T-helper 1 cell treated with Interleukin-12 subunit alpha and Interleukin-12 subunit beta and Interleukin-4 antibody, amounts not matched to agents 30 μg/mL and 1 μg/mL, for 36 hours (primary cell): Measurements from ENCODE around the gene RETSAT.
"Not testable (repeated sequence)": the region's sequence is repeated elsewhere in the genome, so short reads cannot be mapped to it uniquely, and the experiment has no call there.

Experiments used
- H3K27ac Mint-ChIP-seq: one replicate; pipeline ENCODE4 v1.8.0; 2021; ENCODE audit warnings: mild to moderate bottlenecking, mixed read lengths
- H3K27me3 Mint-ChIP-seq: one replicate; pipeline ENCODE4 v1.8.0; 2021; ENCODE audit warnings: low read depth, mixed read lengths
- H3K36me3 Mint-ChIP-seq: one replicate; pipeline ENCODE4 v1.8.0; 2021; ENCODE audit warnings: low read depth, mixed read lengths
- H3K4me1 Mint-ChIP-seq: one replicate; pipeline ENCODE4 v1.8.0; 2021; ENCODE audit warnings: low read depth, mixed read lengths
- H3K4me3 Mint-ChIP-seq: one replicate; pipeline ENCODE4 v1.8.0; 2021; ENCODE audit warnings: mild to moderate bottlenecking, moderate library complexity, mixed read lengths
- H3K9me3 Mint-ChIP-seq: one replicate; pipeline ENCODE4 v1.8.0; 2021; ENCODE audit warnings: mixed read lengths

The RETSAT gene

DNA sequence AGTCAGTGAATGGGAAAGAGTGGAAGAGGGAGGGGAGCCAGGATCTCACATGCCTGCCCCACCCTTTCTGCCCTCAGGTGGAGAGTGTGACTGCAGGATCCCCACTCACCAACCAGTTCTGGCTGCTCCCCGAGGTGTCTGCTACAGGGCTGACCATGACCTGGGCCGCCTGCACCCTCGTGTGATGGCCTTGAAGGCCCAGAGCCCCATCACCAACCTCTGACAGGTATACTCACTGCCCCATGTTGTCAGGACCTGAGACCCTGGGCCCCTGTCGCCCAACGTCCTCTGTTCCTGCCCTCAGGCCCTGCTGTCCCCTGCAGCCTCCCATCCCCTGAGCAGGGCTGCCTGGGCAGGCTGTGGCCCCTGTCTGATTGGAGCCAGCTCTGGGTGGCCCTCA is 38.4 kb downstream of the RETSAT start:
- not testable (repeated sequence) for H3K9me3 Mint-ChIP-seq, H3K27me3 Mint-ChIP-seq, H3K4me3 Mint-ChIP-seq, H3K27ac Mint-ChIP-seq
- H3K4me1 Mint-ChIP-seq, result peaks cover 33% of the 10 kb centered on the region
- peaks cover 54% of the 10 kb centered on the region for H3K36me3 Mint-ChIP-seq

DNA sequence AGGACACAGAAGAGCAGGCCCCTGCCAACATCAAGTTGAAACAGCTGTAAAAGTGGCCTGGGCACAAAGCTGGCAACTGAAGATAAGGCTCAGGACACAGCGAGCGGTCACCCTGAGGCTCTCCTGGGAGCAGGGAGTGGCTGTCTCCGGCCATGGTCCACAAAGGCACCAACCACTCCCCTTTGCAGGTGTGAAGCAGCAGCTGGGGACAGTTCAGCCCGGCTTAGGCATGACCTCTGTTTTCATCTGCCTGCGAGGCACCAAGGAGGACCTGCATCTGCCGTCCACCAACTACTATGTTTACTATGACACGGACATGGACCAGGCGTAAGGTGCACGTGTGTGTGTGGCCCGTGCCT is 39.5 kb downstream of the RETSAT start:
- Mint-ChIP-seq H3K27ac (no peak overlapping the region), H3K36me3 (peaks cover 45% of the 10 kb centered on the region)

DNA sequence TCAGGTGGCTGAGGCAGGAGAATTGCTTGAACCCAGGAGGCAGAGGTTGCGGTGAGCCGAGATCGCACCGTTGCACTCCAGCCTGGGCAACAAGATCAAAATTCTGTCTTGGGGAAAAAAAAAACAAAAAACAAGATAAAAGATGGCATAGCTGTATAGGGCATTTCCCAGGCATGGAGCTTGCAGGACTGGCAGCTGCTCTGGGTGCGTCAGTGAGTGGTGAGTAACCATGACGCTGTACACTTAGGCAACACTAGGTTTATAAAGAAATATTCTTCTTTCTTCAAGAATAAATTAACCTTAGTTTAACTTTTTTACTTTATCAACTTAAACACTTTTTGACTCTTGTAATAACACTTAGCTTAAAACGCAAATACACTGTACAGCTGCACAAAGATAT is 41.9 kb downstream of the RETSAT start:
- Mint-ChIP-seq H3K4me3 (no peak overlapping the region), H3K27me3 (no peaks in the 10 kb centered on the region), H3K4me1 (peaks cover 31% of the 10 kb centered on the region), H3K36me3 (peaks cover 38% of the 10 kb centered on the region), H3K27ac (no peak overlapping the region), H3K9me3 (no peaks in the 10 kb centered on the region)

More for the DNA sequence above, 39.5 kb downstream of the RETSAT start:
- Mint-ChIP-seq H3K27me3 (no peaks in the 10 kb centered on the region), H3K4me1 (peaks cover 30% of the 10 kb centered on the region), H3K9me3 (no peaks in the 10 kb centered on the region), H3K4me3 (no peak overlapping the region)

DNA sequence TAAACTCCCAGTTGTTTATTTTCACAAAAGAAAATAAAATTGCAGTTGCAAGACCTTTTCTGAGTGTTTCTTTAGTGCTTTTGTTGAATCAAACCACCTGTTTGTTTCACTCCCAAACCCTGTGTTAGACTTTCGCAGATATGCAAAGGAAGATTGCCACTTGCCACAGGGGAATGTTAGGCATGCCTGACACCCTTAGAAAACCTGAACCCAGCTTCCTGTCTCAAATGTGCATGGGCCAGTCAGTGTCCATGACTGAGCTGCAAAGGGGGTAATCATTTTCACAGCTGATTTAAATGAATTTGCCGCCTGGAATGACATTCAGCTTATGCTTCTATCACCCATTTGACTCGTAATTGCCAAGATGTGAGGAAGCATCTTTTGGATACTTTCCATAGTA is 44.0 kb downstream of the RETSAT start:
- Mint-ChIP-seq H3K27ac (peak overlapping the region; percentile 22), H3K36me3 (peaks cover 25% of the 10 kb centered on the region), H3K4me1 (peaks cover 26% of the 10 kb centered on the region), H3K9me3 (no peaks in the 10 kb centered on the region), H3K4me3 (peak overlapping the region; percentile 79), H3K27me3 (peaks cover 2% of the 10 kb centered on the region)

GRCh38 chr2:85309699-85310321 is 44.5 kb downstream of the RETSAT start:
- H3K4me3 Mint-ChIP-seq, result peak overlapping the region; percentile 79
- H3K36me3 Mint-ChIP-seq, result peaks cover 20% of the 10 kb centered on the region
- H3K9me3 Mint-ChIP-seq, result no peaks in the 10 kb centered on the region
- peak overlapping the region; percentile 78 for H3K27ac Mint-ChIP-seq
- H3K4me1 Mint-ChIP-seq, result peaks cover 26% of the 10 kb centered on the region
- H3K27me3 Mint-ChIP-seq, result peaks cover 5% of the 10 kb centered on the region

GRCh38 chr2:85308896-85309555 is 45.3 kb downstream of the RETSAT start:
- H3K9me3 Mint-ChIP-seq, result no peaks in the 10 kb centered on the region
- peaks cover 16% of the 10 kb centered on the region for H3K36me3 Mint-ChIP-seq
- peak overlapping the region; percentile 79 for H3K4me3 Mint-ChIP-seq
- peaks cover 10% of the 10 kb centered on the region for H3K27me3 Mint-ChIP-seq
- H3K4me1 Mint-ChIP-seq, result peaks cover 24% of the 10 kb centered on the region
- H3K27ac Mint-ChIP-seq, result peak overlapping the region; percentile 78

DNA sequence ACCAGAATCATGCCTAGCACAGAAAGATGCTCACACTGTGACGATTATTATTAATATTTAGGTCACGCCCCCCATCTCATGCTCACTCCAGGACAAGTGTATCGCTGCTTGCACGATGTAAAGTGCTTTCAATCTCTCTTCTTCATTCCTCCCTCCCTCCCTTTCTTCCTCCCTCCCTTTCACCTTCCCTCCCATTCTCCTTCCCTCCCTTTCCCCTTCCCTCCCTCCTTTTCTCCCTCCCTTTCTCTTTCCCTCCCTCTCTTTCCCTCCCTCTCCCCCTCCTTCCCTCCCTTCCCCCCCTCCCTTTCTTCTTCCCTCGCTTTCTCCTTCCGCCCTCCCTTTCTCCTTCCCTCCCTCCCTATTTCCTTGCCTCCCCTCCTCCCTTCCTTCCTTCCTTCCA is 46.1 kb downstream of the RETSAT start:
- no peak overlapping the region for H3K27ac Mint-ChIP-seq
- no peaks in the 10 kb centered on the region for H3K9me3 Mint-ChIP-seq

GRCh38 chr2:85307527-85307897 is 46.8 kb downstream of the RETSAT start:
- H3K27ac Mint-ChIP-seq, result no peak overlapping the region
- no peaks in the 10 kb centered on the region for H3K9me3 Mint-ChIP-seq
- no peak overlapping the region for H3K4me3 Mint-ChIP-seq
- peaks cover 24% of the 10 kb centered on the region for H3K4me1 Mint-ChIP-seq
- peaks cover 16% of the 10 kb centered on the region for H3K27me3 Mint-ChIP-seq
- peaks cover 9% of the 10 kb centered on the region for H3K36me3 Mint-ChIP-seq

More for the DNA sequence above, 46.1 kb downstream of the RETSAT start:
- peaks cover 13% of the 10 kb centered on the region for H3K27me3 Mint-ChIP-seq
- H3K4me3 Mint-ChIP-seq, result no peak overlapping the region
- H3K4me1 Mint-ChIP-seq, result peaks cover 24% of the 10 kb centered on the region
- peaks cover 9% of the 10 kb centered on the region for H3K36me3 Mint-ChIP-seq

GRCh38 chr2:85303780-85304531 is 50.4 kb downstream of the RETSAT start:
- Mint-ChIP-seq H3K27ac (no peak overlapping the region), H3K4me1 (peaks cover 6% of the 10 kb centered on the region), H3K4me3 (no peak overlapping the region), H3K36me3 (no peaks in the 10 kb centered on the region), H3K27me3 (peaks cover 27% of the 10 kb centered on the region), H3K9me3 (no peaks in the 10 kb centered on the region)

DNA sequence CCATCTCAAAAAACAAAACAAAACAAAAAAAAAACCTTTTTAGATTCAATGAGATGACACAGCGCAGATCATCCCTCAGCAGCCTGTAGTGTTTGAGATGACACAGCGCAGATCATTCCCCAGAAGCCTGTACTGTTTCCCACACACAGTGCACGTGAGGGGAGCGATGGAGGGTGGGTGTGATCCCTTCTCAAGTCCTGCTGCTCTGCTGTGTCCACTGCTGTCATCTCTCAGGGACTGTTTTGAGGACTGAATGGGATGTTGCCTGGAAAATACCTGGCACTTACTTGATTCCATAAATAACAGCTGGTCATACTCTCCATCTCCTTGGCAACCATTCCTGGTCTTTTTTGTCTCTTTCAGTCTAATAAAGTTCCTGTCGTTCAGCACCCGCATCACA is 52.2 kb downstream of the RETSAT start:
- Mint-ChIP-seq H3K27ac (no peak overlapping the region), H3K9me3 (no peaks in the 10 kb centered on the region), H3K27me3 (peaks cover 30% of the 10 kb centered on the region), H3K36me3 (no peaks in the 10 kb centered on the region), H3K4me3 (no peak overlapping the region), H3K4me1 (no peaks in the 10 kb centered on the region)
